ENCODE data around the gene SH3GL1. TPM values are rescaled to one million over a fixed set of nuclear protein-coding genes. Genes with fewer than 3 reads are reported as not detected.

Gene SH3GL1
- polyA plus RNA-seq, 2 of the 4 experiments (the other 2 are of a cell fraction), result 20.1 to 34.7 TPM

- TF ChIP-seq ZFP36 (IDR thresholded peaks at IDR 0.05; ENCODE audit: borderline replicate concordance, partially characterized antibody), result no peak
- no peak for TF ChIP-seq RAD21 (conservative IDR thresholded peaks at IDR 0.05 in 1 of 2, IDR thresholded peaks at IDR 0.05 in 1 of 2)
- TF ChIP-seq TFCP2L1 (CRISPR knock-in tag; IDR thresholded peaks at IDR 0.05), result no peak
- no peak for TF ChIP-seq PHF8 (IDR thresholded peaks at IDR 0.05; ENCODE audit: borderline replicate concordance, low read depth)
- TF ChIP-seq ATOH8 (CRISPR knock-in tag; IDR thresholded peaks at IDR 0.05; ENCODE audit: low read depth), result no peak
- TF ChIP-seq HEYL (CRISPR knock-in tag; IDR thresholded peaks at IDR 0.05), result no peak
- no peak for TF ChIP-seq CHD2 (IDR thresholded peaks at IDR 0.05; ENCODE audit: low read length, partially characterized antibody)
- no peak for TF ChIP-seq KDM1A (IDR thresholded peaks at IDR 0.05; ENCODE audit: low read depth)
Measured at GRCh38 chr19:4391306-4391693, 9.0 kb downstream of the SH3GL1 start (continued).

- H3K4me2 ChIP-seq, result no peak overlapping the region
- ChIA-PET POLR2A (no interaction called here), CTCF (interaction anchor here (0.8 to 4.2 kb wide), 4 partner anchors 10 to 38 kb away, joined by 3 to 25 read pairs (median 4); partner anchors contain the start of gene SH3GL1)
- no peaks in the 10 kb centered on the region for H3K4me1 ChIP-seq
- no peaks in the 10 kb centered on the region for H3K9me3 ChIP-seq
- 80% methylated on average over 11 of the region's 21 CpGs for WGBS (ENCODE audit: missing lambda C conversion rate)
- TF ChIP-seq CTCF (IDR thresholded peaks at IDR 0.05) (no peak), SREBF2 (IDR thresholded peaks at IDR 0.05) (no peak), MAFK (IDR thresholded peaks at IDR 0.05; ENCODE audit: partially characterized antibody) (no peak), CHD4 (IDR thresholded peaks at IDR 0.05; ENCODE audit: borderline replicate concordance) (no peak), ZSCAN20 (CRISPR knock-in tag; IDR thresholded peaks at IDR 0.05) (no peak), NFE2L2 (conservative IDR thresholded peaks at IDR 0.05; ENCODE audit: low read length) (no peak), KDM1A (IDR thresholded peaks at IDR 0.05; ENCODE audit: low read depth) (no peak), HES2 (IDR thresholded peaks at IDR 0.05) (no peak), MAX (IDR thresholded peaks at IDR 0.05) (no peak), HEYL (CRISPR knock-in tag; IDR thresholded peaks at IDR 0.05) (no peak), GATA3 (IDR thresholded peaks at IDR 0.05; ENCODE audit: borderline replicate concordance) (no peak), FOXS1 (CRISPR knock-in tag; IDR thresholded peaks at IDR 0.05) (no peak), FOSB (CRISPR knock-in tag; IDR thresholded peaks at IDR 0.05) (no peak), PBX3 (IDR thresholded peaks at IDR 0.05) (no peak)
- ATAC-seq (no peak), DNase-seq (ENCODE audit: low read depth in 1 of 2, low spot score in 1 of 2) (no peak), FAIRE-seq (no peak)
- H3K4me3 ChIP-seq, result no peak overlapping the region
- no peak overlapping the region for H3K27ac ChIP-seq
Measured at GRCh38 chr19:4390567-4391305, 9.6 kb downstream of the SH3GL1 start.
